ENCODE measurements around the gene RGS6.
A peak's percentile ranks its signal among the peaks of the same experiment; 100 is the strongest.

RGS6 gene

GRCh38 chr14:72528863-72529175, 596.6 kb downstream of the RGS6 start:
- TF ChIP-seq TAF1 (IDR thresholded peaks at IDR 0.05; ENCODE audit: borderline replicate concordance, low read depth, low read length), result no peak
- DNase-seq (ENCODE audit: insufficient read length) (no peak), FAIRE-seq (no peak)

- no peak for DNase-seq (ENCODE audit: insufficient read length)
- no peak for FAIRE-seq
- TF ChIP-seq POLR2A (IDR thresholded peaks at IDR 0.05; ENCODE audit: low read depth, low read length), result no peak
These were observed 600.6 kb downstream of the RGS6 start for GRCh38 chr14:72532686-72533454.

- no peak for TF ChIP-seq POLR2AphosphoS5 (IDR thresholded peaks at IDR 0.05; ENCODE audit: low read depth, low read length)
- TF ChIP-seq POLR2A (IDR thresholded peaks at IDR 0.05; ENCODE audit: low read depth, low read length), result no peak
- TF ChIP-seq TAF1 (IDR thresholded peaks at IDR 0.05; ENCODE audit: borderline replicate concordance, low read depth, low read length), result no peak
- FAIRE-seq (peak; percentile 76), DNase-seq (ENCODE audit: insufficient read length) (no peak)
These were observed 603.3 kb downstream of the RGS6 start for GRCh38 chr14:72535485-72535884.

GRCh38 chr14:72538387-72538786, 606.2 kb downstream of the RGS6 start:
- TF ChIP-seq TAF1 (IDR thresholded peaks at IDR 0.05; ENCODE audit: borderline replicate concordance, low read depth, low read length), result no peak
- no peak for TF ChIP-seq POLR2A (IDR thresholded peaks at IDR 0.05; ENCODE audit: low read depth, low read length)
- TF ChIP-seq POLR2AphosphoS5 (IDR thresholded peaks at IDR 0.05; ENCODE audit: low read depth, low read length), result no peak
- DNase-seq (ENCODE audit: insufficient read length) (no peak), FAIRE-seq (no peak)

- no peak for DNase-seq (ENCODE audit: insufficient read length)
- FAIRE-seq, result no peak
- TF ChIP-seq POLR2AphosphoS5 (IDR thresholded peaks at IDR 0.05; ENCODE audit: low read depth, low read length), result no peak
- no peak for TF ChIP-seq TAF1 (IDR thresholded peaks at IDR 0.05; ENCODE audit: borderline replicate concordance, low read depth, low read length)
- TF ChIP-seq POLR2A (IDR thresholded peaks at IDR 0.05; ENCODE audit: low read depth, low read length), result no peak
These were observed 607.6 kb downstream of the RGS6 start for GRCh38 chr14:72539661-72540315.

- TF ChIP-seq POLR2A (IDR thresholded peaks at IDR 0.05; ENCODE audit: low read depth, low read length) (no peak), POLR2AphosphoS5 (IDR thresholded peaks at IDR 0.05; ENCODE audit: low read depth, low read length) (no peak), TAF1 (IDR thresholded peaks at IDR 0.05; ENCODE audit: borderline replicate concordance, low read depth, low read length) (no peak)
- no peak for FAIRE-seq
- no peak for DNase-seq (ENCODE audit: insufficient read length)
These were observed 608.6 kb downstream of the RGS6 start for GRCh38 chr14:72540836-72541235.

GRCh38 chr14:72541546-72541945, 609.3 kb downstream of the RGS6 start:
- no peak for TF ChIP-seq TAF1 (IDR thresholded peaks at IDR 0.05; ENCODE audit: borderline replicate concordance, low read depth, low read length)
- no peak for TF ChIP-seq POLR2AphosphoS5 (IDR thresholded peaks at IDR 0.05; ENCODE audit: low read depth, low read length)
- no peak for TF ChIP-seq POLR2A (IDR thresholded peaks at IDR 0.05; ENCODE audit: low read depth, low read length)
- no peak for FAIRE-seq
- DNase-seq (ENCODE audit: insufficient read length), result no peak

- FAIRE-seq (no peak), DNase-seq (ENCODE audit: insufficient read length) (no peak)
- TF ChIP-seq TAF1 (IDR thresholded peaks at IDR 0.05; ENCODE audit: borderline replicate concordance, low read depth, low read length), result no peak
- no peak for TF ChIP-seq POLR2AphosphoS5 (IDR thresholded peaks at IDR 0.05; ENCODE audit: low read depth, low read length)
- no peak for TF ChIP-seq POLR2A (IDR thresholded peaks at IDR 0.05; ENCODE audit: low read depth, low read length)
These were observed 611.1 kb downstream of the RGS6 start for GRCh38 chr14:72543341-72543740.

- TF ChIP-seq TAF1 (IDR thresholded peaks at IDR 0.05; ENCODE audit: borderline replicate concordance, low read depth, low read length), result no peak
- no peak for TF ChIP-seq POLR2A (IDR thresholded peaks at IDR 0.05; ENCODE audit: low read depth, low read length)
- TF ChIP-seq POLR2AphosphoS5 (IDR thresholded peaks at IDR 0.05; ENCODE audit: low read depth, low read length), result no peak
- no peak for DNase-seq (ENCODE audit: insufficient read length)
- FAIRE-seq, result no peak
These were observed 612.6 kb downstream of the RGS6 start for GRCh38 chr14:72544615-72545387.

GRCh38 chr14:72545411-72546311, 613.4 kb downstream of the RGS6 start:
- peak; percentile 77 for FAIRE-seq
- no peak for DNase-seq (ENCODE audit: insufficient read length)
- TF ChIP-seq TAF1 (IDR thresholded peaks at IDR 0.05; ENCODE audit: borderline replicate concordance, low read depth, low read length) (no peak), POLR2A (IDR thresholded peaks at IDR 0.05; ENCODE audit: low read depth, low read length) (no peak), POLR2AphosphoS5 (IDR thresholded peaks at IDR 0.05; ENCODE audit: low read depth, low read length) (no peak)

GRCh38 chr14:72546344-72547016, 614.3 kb downstream of the RGS6 start:
- DNase-seq (ENCODE audit: insufficient read length) (no peak), FAIRE-seq (no peak)
- TF ChIP-seq POLR2AphosphoS5 (IDR thresholded peaks at IDR 0.05; ENCODE audit: low read depth, low read length), result no peak
- TF ChIP-seq POLR2A (IDR thresholded peaks at IDR 0.05; ENCODE audit: low read depth, low read length), result no peak
- TF ChIP-seq TAF1 (IDR thresholded peaks at IDR 0.05; ENCODE audit: borderline replicate concordance, low read depth, low read length), result no peak

Measured in GM12892 (cell line).